Activated naive CD8-positive, alpha-beta T cell treated with anti-CD3 and anti-CD28 coated beads, Interleukin-2, amount 50 U/mL, for 16 hours (primary cell): ENCODE results near the gene ABTB2.
"Not testable (repeated sequence)": the region's sequence is repeated elsewhere in the genome, so short reads cannot be mapped to it uniquely, and the experiment has no call there.

Experiments used
- DNase-seq: peaks from one replicate; pipeline ENCODE4 v3.0.0-alpha.2; 2020; ENCODE audit warnings: low read depth, low spot score

The ABTB2 gene

GRCh38 chr11:34263441-34264091, 94.2 kb downstream of the ABTB2 start:
- DNase-seq = no peak

GRCh38 chr11:34262531-34263081, 95.2 kb downstream of the ABTB2 start:
- DNase-seq = no peak

- DNase-seq = no peak
These were observed 96.0 kb downstream of the ABTB2 start for GRCh38 chr11:34261820-34262219.

GRCh38 chr11:34261095-34261494, 96.7 kb downstream of the ABTB2 start:
- DNase-seq = no peak

- DNase-seq = no peak
These were observed 97.7 kb downstream of the ABTB2 start for GRCh38 chr11:34260072-34260575.

- no peak for DNase-seq
These were observed 98.7 kb downstream of the ABTB2 start for GRCh38 chr11:34259087-34259486.

- no peak for DNase-seq
These were observed 101.2 kb downstream of the ABTB2 start for GRCh38 chr11:34256626-34257025.

GRCh38 chr11:34256150-34256549, 101.7 kb downstream of the ABTB2 start:
- DNase-seq = no peak

GRCh38 chr11:34255101-34255500, 102.7 kb downstream of the ABTB2 start:
- no peak for DNase-seq

- no peak for DNase-seq
These were observed 103.8 kb downstream of the ABTB2 start for GRCh38 chr11:34254011-34254410.

- DNase-seq = no peak
These were observed 105.2 kb downstream of the ABTB2 start for GRCh38 chr11:34252651-34253050.

- DNase-seq = no peak
These were observed 105.8 kb downstream of the ABTB2 start for GRCh38 chr11:34252015-34252414.

GRCh38 chr11:34251589-34251980, 106.2 kb downstream of the ABTB2 start:
- DNase-seq = no peak

GRCh38 chr11:34250732-34251588, 106.8 kb downstream of the ABTB2 start:
- DNase-seq = peak; percentile 29

GRCh38 chr11:34250211-34250610, 107.6 kb downstream of the ABTB2 start:
- no peak for DNase-seq

- DNase-seq = no peak
These were observed 108.4 kb downstream of the ABTB2 start for GRCh38 chr11:34249439-34249838.

GRCh38 chr11:34246511-34246910, 111.3 kb downstream of the ABTB2 start:
- DNase-seq = not testable (repeated sequence)

GRCh38 chr11:34245041-34245440, 112.8 kb downstream of the ABTB2 start:
- DNase-seq = no peak

- DNase-seq = no peak
These were observed 114.0 kb downstream of the ABTB2 start for GRCh38 chr11:34243600-34244464.

- DNase-seq = no peak
These were observed 115.7 kb downstream of the ABTB2 start for GRCh38 chr11:34242037-34242625.

GRCh38 chr11:34240150-34240494, 117.7 kb downstream of the ABTB2 start:
- DNase-seq = no peak
